Mesenchymal stem cell (in vitro differentiated cells and primary cell): ENCODE results near the gene HDAC6.
A peak's percentile ranks its signal among the peaks of the same experiment; 100 is the strongest.
"Not testable (repeated sequence)": the region's sequence is repeated elsewhere in the genome, so short reads cannot be mapped to it uniquely, and the experiment has no call there.

Experiments
- DNase-seq: peaks from one replicate; pipeline ENCODE4 v3.0.0-alpha.2; 2013
- H2AFZ ChIP-seq: one replicate; pipeline ENCODE4 v1.6.1; 2013; ENCODE audit warnings: low read depth, mild to moderate bottlenecking, control low read depth, inconsistent platforms, low read length, moderate library complexity
- H2AK5ac ChIP-seq: 2 replicates; pipeline ENCODE4 v1.6.1; 2013; ENCODE audit warnings: low read length, moderate library complexity, mild to moderate bottlenecking, inconsistent platforms; ENCODE audit not compliant: severe bottlenecking
- H2BK120ac ChIP-seq: one replicate; pipeline ENCODE4 v1.6.1; 2013; ENCODE audit warnings: low read depth, mild to moderate bottlenecking, inconsistent platforms, low read length, moderate library complexity
- H2BK12ac ChIP-seq, 2 experiments: one replicate each; pipeline ENCODE4 v1.6.1; 2013; ENCODE audit warnings: inconsistent platforms in 2 of 2, low read length in 2 of 2, mild to moderate bottlenecking in 2 of 2, moderate library complexity in 2 of 2, control low read depth in 1 of 2
- H2BK15ac ChIP-seq: one replicate; pipeline ENCODE4 v1.6.1; 2013; ENCODE audit warnings: mild to moderate bottlenecking, low read depth, inconsistent platforms; ENCODE audit not compliant: poor library complexity, severe bottlenecking
- H2BK5ac ChIP-seq: 2 replicates; pipeline ENCODE4 v1.6.1; 2013; ENCODE audit warnings: low read depth, mild to moderate bottlenecking, low read length, control low read depth, inconsistent platforms; ENCODE audit not compliant: poor library complexity, severe bottlenecking
- H3K14ac ChIP-seq, 2 experiments: one replicate each; pipeline ENCODE4 v1.6.1; 2013; ENCODE audit warnings: inconsistent platforms in 2 of 2, low read length in 2 of 2, control low read depth in 1 of 2, mild to moderate bottlenecking in 1 of 2, moderate library complexity in 1 of 2
- H3K18ac ChIP-seq, 2 experiments: one replicate each; pipeline ENCODE4 v1.6.1; 2013; ENCODE audit warnings: inconsistent platforms in 2 of 2, low read length in 2 of 2, control low read depth in 1 of 2, low read depth in 1 of 2, mild to moderate bottlenecking in 1 of 2
- H3K23ac ChIP-seq, 2 experiments: one replicate each; pipeline ENCODE4 v1.6.1; 2013; ENCODE audit warnings: inconsistent platforms in 2 of 2, low read length in 2 of 2, mild to moderate bottlenecking in 2 of 2, moderate library complexity in 2 of 2, control low read depth in 1 of 2
- H3K27ac ChIP-seq: 2 replicates; pipeline ENCODE4 v1.5.1; 2013; ENCODE audit warnings: mild to moderate bottlenecking, moderate library complexity, low read length, control low read depth, inconsistent platforms; ENCODE audit not compliant: poor library complexity, severe bottlenecking
- H3K27me3 ChIP-seq, 2 experiments: 2 replicates each; pipeline versions ENCODE4 v1.6.1 to v1.7.0; 2013; ENCODE audit warnings: low read length in 2 of 2, mild to moderate bottlenecking in 2 of 2, moderate library complexity in 2 of 2, control low read depth in 1 of 2, inconsistent platforms in 1 of 2; ENCODE audit not compliant: control insufficient read depth in 1 of 2, insufficient read depth in 1 of 2
- H3K36me3 ChIP-seq, 2 experiments: 2 replicates each; pipeline versions ENCODE4 v1.6.1 to v1.7.0; 2013; ENCODE audit warnings: low read length in 2 of 2, control low read depth in 1 of 2, inconsistent platforms in 1 of 2, low read depth in 1 of 2, mild to moderate bottlenecking in 1 of 2; ENCODE audit not compliant: insufficient read depth in 2 of 2, control insufficient read depth in 1 of 2
- H3K4ac ChIP-seq, 2 experiments: one replicate each; pipeline ENCODE4 v1.6.1; 2013; ENCODE audit warnings: inconsistent platforms in 2 of 2, low read length in 2 of 2, mild to moderate bottlenecking in 2 of 2, moderate library complexity in 2 of 2, control low read depth in 1 of 2, low read depth in 1 of 2
- H3K4me1 ChIP-seq: 2 replicates; pipeline ENCODE4 v1.6.1; 2013; ENCODE audit warnings: low read depth, low read length, control low read depth; ENCODE audit not compliant: control insufficient read depth, insufficient read depth
- H3K4me2 ChIP-seq: 2 replicates; pipeline ENCODE4 v1.6.1; 2013; ENCODE audit warnings: low read length, mild to moderate bottlenecking, inconsistent platforms; ENCODE audit not compliant: poor library complexity, severe bottlenecking
- H3K4me3 ChIP-seq, 2 experiments: 2 replicates each; pipeline versions ENCODE4 v1.5.1 to v1.7.0; 2013; ENCODE audit warnings: low read length in 2 of 2, mild to moderate bottlenecking in 2 of 2, control low read depth in 1 of 2, low read depth in 1 of 2; ENCODE audit not compliant: insufficient read depth in 1 of 2
- H3K79me1 ChIP-seq: replicated peaks from 2 replicates; pipeline ENCODE4 v1.6.1; 2013; ENCODE audit warnings: mild to moderate bottlenecking, control low read depth, low read length, inconsistent platforms; ENCODE audit not compliant: poor library complexity, severe bottlenecking
- H3K9ac ChIP-seq: 2 replicates; pipeline ENCODE4 v1.7.0; 2013; ENCODE audit warnings: mild to moderate bottlenecking, low read length, moderate library complexity
- H3K9me3 ChIP-seq: 2 replicates; pipeline ENCODE4 v1.7.0; 2013; ENCODE audit warnings: mild to moderate bottlenecking, low read length; ENCODE audit not compliant: control insufficient read depth
- H4K8ac ChIP-seq: one replicate; pipeline ENCODE4 v1.6.1; 2013; ENCODE audit warnings: inconsistent platforms, mild to moderate bottlenecking, low read length, moderate library complexity
- H4K91ac ChIP-seq: one replicate; pipeline ENCODE4 v1.6.1; 2013; ENCODE audit warnings: mild to moderate bottlenecking, low read length, inconsistent platforms
- WGBS: methylation state at CpG from one replicate; pipeline ENCODE4 v1.1.7; 2013; ENCODE audit warnings: mixed read lengths; 5-methylcytosine and 5-hydroxymethylcytosine counted together

Gene HDAC6

GRCh38 chrX:48818098-48818497 lies 16.2 kb downstream of the HDAC6 start:
- Histone ChIP-seq H2BK12ac (no peak overlapping the region), H2AFZ (no peak overlapping the region), H2BK15ac (no peak overlapping the region), H2AK5ac (no peak overlapping the region), H3K79me1 (peaks cover 2% of the 10 kb centered on the region), H4K8ac (no peak overlapping the region), H4K91ac (peak overlapping the region; percentile 5), H3K9me3 (no peaks in the 10 kb centered on the region), H3K27ac (no peak overlapping the region), H2BK120ac (no peak overlapping the region), H3K36me3 (peaks cover 38 to 55% of the 10 kb centered on the region in 2 experiments), H3K4me3 (no peak overlapping the region), H3K4me2 (no peak overlapping the region), H3K4me1 (no peaks in the 10 kb centered on the region), H2BK5ac (no peak overlapping the region), H3K27me3 (peaks cover 0 to 11% of the 10 kb centered on the region in 2 experiments), H3K4ac (no peak overlapping the region), H3K18ac (no peak overlapping the region), H3K9ac (no peak overlapping the region), H3K14ac (no peak overlapping the region), H3K23ac (no peak overlapping the region)
- DNase-seq: no peak
- WGBS: 95% methylated on average over 16 of the region's 16 CpGs

DNA sequence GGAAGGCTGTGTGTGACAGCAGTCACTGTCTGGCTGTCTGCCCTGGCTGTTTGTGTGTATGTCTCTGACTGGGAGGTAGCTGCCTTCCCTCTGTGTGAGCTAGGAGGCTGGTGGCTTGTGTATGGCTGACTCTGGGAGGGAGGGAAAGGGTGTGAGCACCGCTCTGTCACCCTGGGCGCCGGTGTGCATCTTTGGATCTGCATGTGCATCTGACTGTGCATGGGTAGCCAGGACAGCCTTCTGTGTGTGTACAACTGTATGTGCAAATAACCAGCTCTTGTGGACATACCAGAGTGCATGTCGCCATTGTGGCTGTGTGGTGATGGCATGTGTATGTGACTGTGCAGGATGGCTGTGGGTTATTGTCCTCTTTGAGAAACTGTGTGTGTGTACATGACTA lies 17.0 kb downstream of the HDAC6 start:
- Histone ChIP-seq H2BK15ac (no peak overlapping the region), H3K27ac (no peak overlapping the region), H3K23ac (no peak overlapping the region), H2BK120ac (no peak overlapping the region), H3K36me3 (peaks cover 45 to 58% of the 10 kb centered on the region in 2 experiments), H2AFZ (no peak overlapping the region), H3K14ac (no peak overlapping the region), H2BK12ac (no peak overlapping the region), H3K9me3 (no peaks in the 10 kb centered on the region), H3K9ac (no peak overlapping the region), H3K79me1 (peaks cover 2% of the 10 kb centered on the region), H4K8ac (no peak overlapping the region), H3K4me2 (no peak overlapping the region), H3K27me3 (peaks cover 0 to 7% of the 10 kb centered on the region in 2 experiments), H2BK5ac (no peak overlapping the region), H3K18ac (no peak overlapping the region), H3K4ac (no peak overlapping the region), H2AK5ac (no peak overlapping the region), H3K4me3 (no peak overlapping the region), H4K91ac (no peak overlapping the region), H3K4me1 (no peaks in the 10 kb centered on the region)
- DNase-seq: no peak
- WGBS: 100% methylated on average over 4 of the region's 4 CpGs

GRCh38 chrX:48819394-48819793 lies 17.5 kb downstream of the HDAC6 start:
- H2BK120ac ChIP-seq, H3K9ac ChIP-seq, H3K4ac ChIP-seq, DNase-seq, H2AK5ac ChIP-seq, H3K79me1 ChIP-seq, H3K18ac ChIP-seq, H2BK15ac ChIP-seq, H3K4me1 ChIP-seq, H3K23ac ChIP-seq, H2BK5ac ChIP-seq, H3K27me3 ChIP-seq, H2AFZ ChIP-seq, H4K91ac ChIP-seq, H3K14ac ChIP-seq, H3K4me2 ChIP-seq, H4K8ac ChIP-seq, H3K4me3 ChIP-seq, H2BK12ac ChIP-seq, H3K9me3 ChIP-seq, H3K27ac ChIP-seq: not testable (repeated sequence)
- H3K36me3 ChIP-seq: peaks cover 50 to 59% of the 10 kb centered on the region in 2 experiments
- WGBS: 87% methylated on average over 3 of the region's 9 CpGs

- Histone ChIP-seq H3K79me1 (peaks cover 2% of the 10 kb centered on the region), H3K4me3 (no peak overlapping the region), H3K9ac (no peak overlapping the region), H2AFZ (no peak overlapping the region), H2BK120ac (no peak overlapping the region), H3K27ac (no peak overlapping the region), H3K18ac (no peak overlapping the region), H3K36me3 (peaks cover 40 to 62% of the 10 kb centered on the region in 2 experiments), H2BK12ac (no peak overlapping the region), H3K4ac (no peak overlapping the region), H3K4me2 (no peak overlapping the region), H3K14ac (no peak overlapping the region), H4K8ac (no peak overlapping the region), H3K4me1 (no peaks in the 10 kb centered on the region), H2AK5ac (no peak overlapping the region), H4K91ac (no peak overlapping the region), H3K27me3 (no peaks in the 10 kb centered on the region), H2BK5ac (no peak overlapping the region), H3K9me3 (peaks cover 11% of the 10 kb centered on the region), H3K23ac (no peak overlapping the region), H2BK15ac (no peak overlapping the region)
- WGBS: 88% methylated on average over 2 of the region's 6 CpGs
- no peak for DNase-seq
These were observed 21.2 kb downstream of the HDAC6 start for GRCh38 chrX:48823053-48823452.
